ENCODE measurements around the gene TPCN1.

The TPCN1 gene

DNA sequence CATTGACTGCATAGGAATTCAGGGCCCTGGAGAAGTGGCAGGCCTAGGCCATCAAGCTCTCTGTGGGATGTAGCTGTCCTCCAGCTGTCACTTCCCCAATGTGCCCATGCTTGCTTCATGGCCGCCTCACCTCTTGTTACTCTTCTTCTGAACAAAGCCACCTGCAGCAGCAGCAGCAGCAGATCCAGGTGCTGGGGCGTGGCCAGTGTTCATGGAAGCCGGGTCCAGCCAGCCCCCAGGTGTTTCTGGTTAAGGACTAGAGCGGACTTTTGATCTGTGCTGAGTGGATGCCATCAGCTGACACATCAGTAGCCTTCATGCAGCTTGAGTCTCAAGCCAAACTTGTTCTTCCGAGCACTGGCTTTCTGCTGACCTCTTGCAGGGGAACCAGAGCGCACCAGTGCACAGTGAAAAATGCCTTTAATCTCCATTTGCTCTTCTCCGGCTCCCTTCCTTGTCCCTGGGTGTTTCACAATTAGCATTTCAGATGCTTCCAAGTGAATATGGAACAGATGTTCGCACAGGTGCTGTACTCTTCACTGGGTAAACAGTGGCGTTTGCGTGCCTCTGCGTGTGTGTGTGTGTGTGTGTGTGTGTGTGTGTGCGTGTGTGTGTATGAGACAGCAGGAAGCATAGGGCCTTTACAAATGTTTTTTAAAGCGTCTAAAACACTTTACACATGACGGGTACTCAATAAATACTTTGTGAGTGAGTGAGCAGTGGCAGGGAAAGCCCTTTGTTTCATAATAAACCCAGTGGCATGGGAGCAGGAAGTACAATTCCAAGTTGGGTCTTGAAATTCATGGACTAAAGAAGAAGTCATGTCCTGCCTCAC is 20.1 kb downstream of the TPCN1 start:
- peak; percentile 82 for DNase-seq (ENCODE audit: low read depth)
- TF ChIP-seq, protein P1, sequence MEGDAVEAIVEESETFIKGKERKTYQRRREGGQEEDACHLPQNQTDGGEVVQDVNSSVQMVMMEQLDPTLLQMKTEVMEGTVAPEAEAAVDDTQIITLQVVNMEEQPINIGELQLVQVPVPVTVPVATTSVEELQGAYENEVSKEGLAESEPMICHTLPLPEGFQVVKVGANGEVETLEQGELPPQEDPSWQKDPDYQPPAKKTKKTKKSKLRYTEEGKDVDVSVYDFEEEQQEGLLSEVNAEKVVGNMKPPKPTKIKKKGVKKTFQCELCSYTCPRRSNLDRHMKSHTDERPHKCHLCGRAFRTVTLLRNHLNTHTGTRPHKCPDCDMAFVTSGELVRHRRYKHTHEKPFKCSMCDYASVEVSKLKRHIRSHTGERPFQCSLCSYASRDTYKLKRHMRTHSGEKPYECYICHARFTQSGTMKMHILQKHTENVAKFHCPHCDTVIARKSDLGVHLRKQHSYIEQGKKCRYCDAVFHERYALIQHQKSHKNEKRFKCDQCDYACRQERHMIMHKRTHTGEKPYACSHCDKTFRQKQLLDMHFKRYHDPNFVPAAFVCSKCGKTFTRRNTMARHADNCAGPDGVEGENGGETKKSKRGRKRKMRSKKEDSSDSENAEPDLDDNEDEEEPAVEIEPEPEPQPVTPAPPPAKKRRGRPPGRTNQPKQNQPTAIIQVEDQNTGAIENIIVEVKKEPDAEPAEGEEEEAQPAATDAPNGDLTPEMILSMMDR (conservative IDR thresholded peaks at IDR 0.05; ENCODE audit: control insufficient read depth, insufficient read depth, low read depth, low read length), result no peak
- no peak overlapping the region for H3K4me3 ChIP-seq (ENCODE audit: control insufficient read depth, low read depth, low read length)

DNA sequence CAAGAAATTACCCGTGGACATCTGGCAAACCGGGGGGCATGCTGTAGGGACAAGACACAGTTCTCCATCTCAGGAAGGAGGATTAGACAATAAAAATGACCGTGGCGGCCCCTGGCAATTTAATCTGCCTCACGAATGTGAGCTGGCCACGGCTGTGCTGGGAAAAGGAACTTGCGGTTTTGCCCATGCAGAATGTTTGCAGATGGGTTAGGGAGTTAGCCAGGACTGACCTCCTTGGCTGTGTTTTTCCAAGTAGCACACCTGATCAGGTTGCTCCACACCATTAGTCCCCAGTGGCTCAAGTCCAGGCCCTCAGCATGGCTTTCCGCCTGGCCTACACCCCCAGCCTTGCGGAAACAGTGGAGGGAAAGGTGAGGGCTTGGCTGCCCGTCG is 20.8 kb downstream of the TPCN1 start:
- DNase-seq (ENCODE audit: low read depth), result peak; percentile 31
- no peak overlapping the region for H3K4me3 ChIP-seq (ENCODE audit: control insufficient read depth, low read depth, low read length)

DNA sequence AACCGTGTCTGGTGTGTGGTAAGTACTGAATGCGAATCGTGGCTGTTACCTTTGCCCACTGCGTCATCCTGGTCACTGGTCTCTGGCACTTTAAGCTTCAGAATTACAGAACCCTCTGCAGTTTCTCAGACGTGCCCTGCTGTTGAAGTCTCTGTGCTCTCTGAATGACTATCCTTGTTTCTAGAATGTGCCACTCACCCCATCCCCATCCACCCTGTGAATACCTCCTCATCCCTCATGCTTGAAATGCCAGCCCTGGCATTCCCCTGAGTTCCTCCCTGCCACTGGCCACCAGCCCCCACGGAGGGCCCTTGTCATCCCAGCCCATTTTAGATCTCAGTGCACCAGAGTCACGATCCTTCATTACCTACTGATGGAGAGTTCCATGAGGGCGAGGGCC is 21.3 kb downstream of the TPCN1 start:
- TF ChIP-seq, protein P1 (conservative IDR thresholded peaks at IDR 0.05; ENCODE audit: control insufficient read depth, insufficient read depth, low read depth, low read length), result no peak
- no peak overlapping the region for H3K4me3 ChIP-seq (ENCODE audit: control insufficient read depth, low read depth, low read length)
- DNase-seq (ENCODE audit: low read depth), result no peak

More for the DNA sequence above, 20.8 kb downstream of the TPCN1 start:
- TF ChIP-seq, protein P1 (conservative IDR thresholded peaks at IDR 0.05; ENCODE audit: control insufficient read depth, insufficient read depth, low read depth, low read length), result no peak

DNA sequence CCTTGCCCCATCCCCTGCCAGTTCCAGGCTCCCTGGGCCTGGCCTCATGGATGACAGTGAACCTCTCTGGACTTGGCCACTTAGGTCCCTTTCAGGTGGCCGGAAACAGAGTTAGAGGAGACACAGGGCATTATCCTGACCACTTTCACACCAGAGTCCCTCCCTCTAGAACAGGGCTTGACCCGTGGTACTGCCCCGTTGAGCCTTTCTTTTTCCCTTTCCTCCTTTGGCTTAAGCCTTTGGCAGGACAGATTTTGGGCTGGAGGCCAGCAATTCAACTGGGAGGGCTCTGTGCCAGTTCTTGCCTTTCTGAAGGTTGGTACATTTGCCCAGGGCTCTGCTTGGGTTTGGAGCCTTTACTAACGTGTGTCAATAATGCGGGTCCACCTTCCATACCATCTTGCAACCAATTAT is 22.8 kb downstream of the TPCN1 start:
- H3K4me3 ChIP-seq (ENCODE audit: control insufficient read depth, low read depth, low read length), result no peak overlapping the region
- TF ChIP-seq, protein P1 (conservative IDR thresholded peaks at IDR 0.05; ENCODE audit: control insufficient read depth, insufficient read depth, low read depth, low read length), result no peak
- no peak for DNase-seq (ENCODE audit: low read depth)

DNA sequence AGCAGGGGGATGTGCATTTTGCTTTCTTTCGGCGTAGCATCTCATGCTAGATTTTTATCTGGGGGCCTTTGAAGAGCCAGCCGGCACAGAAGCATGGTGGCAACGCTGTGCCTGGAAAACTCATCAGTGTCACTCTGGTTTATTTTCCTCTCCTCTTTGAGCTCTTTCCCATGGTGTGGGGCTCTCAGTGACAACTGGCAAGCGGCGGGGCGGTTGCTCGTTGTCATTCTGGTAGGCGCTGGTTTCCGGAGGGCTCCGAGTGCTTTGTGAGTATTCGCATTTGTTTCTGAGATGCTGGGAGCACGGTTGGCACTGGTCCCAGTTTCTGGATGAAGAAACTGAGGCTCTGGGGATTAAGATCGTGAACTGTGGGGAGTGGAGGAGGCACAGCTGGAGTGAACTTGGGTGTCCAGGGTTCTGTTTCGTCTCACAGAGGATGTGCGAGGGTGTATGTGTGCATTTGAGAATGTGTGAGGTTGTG is 23.3 kb downstream of the TPCN1 start:
- DNase-seq (ENCODE audit: low read depth), result no peak
- H3K4me3 ChIP-seq (ENCODE audit: control insufficient read depth, low read depth, low read length), result no peak overlapping the region
- TF ChIP-seq, protein P1 (conservative IDR thresholded peaks at IDR 0.05; ENCODE audit: control insufficient read depth, insufficient read depth, low read depth, low read length), result no peak

DNA sequence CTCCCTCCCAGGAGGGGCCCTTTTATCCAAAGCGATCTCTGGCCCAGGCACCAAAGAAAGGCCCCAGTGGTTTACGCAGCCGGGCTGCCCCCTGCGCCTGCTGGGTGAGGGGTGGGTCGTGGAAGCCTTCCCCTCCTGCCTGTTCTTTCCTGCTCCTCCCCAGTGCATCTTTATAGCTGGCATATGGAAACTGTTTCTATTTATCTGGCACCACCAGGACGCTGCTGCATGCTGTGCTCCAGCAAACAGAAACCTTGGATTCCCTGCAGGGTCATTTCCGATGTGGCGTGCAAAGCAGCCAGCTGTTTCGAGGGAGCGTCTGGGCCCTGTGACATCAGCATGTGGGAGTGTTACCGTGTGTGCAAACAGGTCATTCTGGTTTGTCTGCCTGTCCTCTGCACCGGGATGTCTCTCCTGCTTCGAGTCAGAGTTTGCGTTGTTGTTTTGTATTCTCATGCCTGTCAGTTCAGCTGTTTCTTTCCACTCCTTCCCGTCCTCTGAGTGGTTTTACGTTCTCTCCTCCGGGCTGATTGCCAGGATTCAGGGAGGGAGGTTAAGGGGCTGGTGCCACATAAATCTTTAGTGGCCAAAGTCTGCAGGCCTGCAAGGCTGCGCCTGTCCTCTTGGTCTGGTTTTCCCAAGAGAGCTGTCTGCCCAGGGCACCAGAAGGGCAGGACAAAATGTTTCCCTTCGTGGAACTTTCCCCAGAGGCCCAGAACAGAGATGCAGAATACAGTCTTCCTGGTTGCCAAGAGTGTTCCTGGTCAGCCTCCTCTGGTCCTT is 24.6 kb downstream of the TPCN1 start:
- peak overlapping the region; percentile 6 for H3K4me3 ChIP-seq (ENCODE audit: control insufficient read depth, low read depth, low read length)
- DNase-seq (ENCODE audit: low read depth), result peak; percentile 92
- TF ChIP-seq, protein P1 (conservative IDR thresholded peaks at IDR 0.05; ENCODE audit: control insufficient read depth, insufficient read depth, low read depth, low read length), result no peak
